Adrenal gland (tissue), 12 donors: ENCODE data around the gene SUCLG2. TPM values are rescaled to one million over a fixed set of nuclear protein-coding genes. Genes with fewer than 3 reads are reported as not detected.

Experiments used
- DNase-seq, 7 donors: peaks; one replicate each; pipeline ENCODE4 v3.0.0-alpha.2; 2019 to 2020
- H3K27ac ChIP-seq, 5 donors: fragments of 200-600 bp; sonication (generic) in 4 of 5; 1 replicate in 3 of 5; 2 replicates in 2 of 5; pipeline versions ENCODE4 v1.5.1 to v1.8.0; 2016 to 2020; ENCODE audit warnings: mild to moderate bottlenecking in 1 of 5
- H3K27me3 ChIP-seq: fragments of 200-600 bp; 2 replicates; pipeline ENCODE4 v1.8.0; 2021
- H3K36me3 ChIP-seq, 2 donors: fragments of 200-600 bp; replicated peaks in 1 of 2; 1 replicate in 1 of 2; 2 replicates in 1 of 2; pipeline versions ENCODE4 v1.5.1 to v1.8.0; 2018 to 2022
- H3K4me1 ChIP-seq, 2 donors: fragments of 200-600 bp; replicated peaks in 1 of 2; 1 replicate in 1 of 2; 2 replicates in 1 of 2; pipeline versions ENCODE4 v1.5.1 to v1.8.0; 2018 to 2021
- H3K4me3 ChIP-seq, 4 donors: fragments of 200-600 bp; sonication (generic) in 3 of 4; one replicate each; pipeline ENCODE4 v1.5.1; 2016 to 2018
- H3K9me3 ChIP-seq, 3 donors: fragments of 200-600 bp; sonication (generic) in 1 of 3; replicated peaks in 1 of 3; 1 replicate in 2 of 3; 2 replicates in 1 of 3; pipeline versions ENCODE4 v1.5.1 to v1.8.0; 2016 to 2021
- CTCF ChIP-seq, 6 experiments: fragments of 450-650 bp in 4 of 6; fragments of 200-600 bp in 2 of 6; sonication (generic) in 1 of 6; IDR thresholded peaks; 1 replicate in 5 of 6; 2 replicates in 1 of 6; pipeline versions ENCODE4 v1.5.1 to v1.8.0; 2016 to 2021; ENCODE audit warnings: antibody characterized with exemption in 6 of 6, mild to moderate bottlenecking in 2 of 6, moderate library complexity in 1 of 6
- POLR2A ChIP-seq, 2 donors: fragments of 450-650 bp; IDR thresholded peaks; one replicate each; pipeline ENCODE4 v1.6.1; 2017; ENCODE audit warnings: antibody characterized with exemption in 2 of 2, mild to moderate bottlenecking in 2 of 2, moderate library complexity in 1 of 2
- WGBS, 4 donors: extraction: QIAGEN DNeasy Blood & Tissue Kit in 2 of 4; methylation state at CpG; one replicate each; pipeline versions ENCODE4 v1.1.5 to v1.1.7; 2013 to 2017; 5-methylcytosine and 5-hydroxymethylcytosine counted together
- intact Hi-C, 2 donors: fragments of 100-400 bp; cut with DNase I; formaldehyde crosslinking; loops; one replicate each; pipeline versions ENCODE4 v1.14.1 to v1.15.0; 2022 to 2023
- polyA plus RNA-seq, 3 donors: library from polyadenylated mRNA; stranded (reverse); fragments of 200-250 nt in 2 of 3; fragments of 350-450 nt in 1 of 3; fragmentation: Illumina TruSeq in 1 of 3; extraction: RNeasy Lipid Tissue Mini Kit (QIAGEN cat#74804) in 1 of 3; gene quantifications; one replicate each; pipeline ENCODE4 v1.2.3, GENCODE V29; 2013 to 2014
- total RNA-seq, 9 donors: library from RNA; depleted of rRNA in 4 of 9; stranded (reverse); fragments of >200 nt in 4 of 9; fragments of 120-200 nt in 1 of 9; fragmentation: NEBNext Ultra II Directional in 1 of 9; extraction: Animal tissue kit (Norgen Biotek cat#: 25700) in 1 of 9; gene quantifications; one replicate each; pipeline versions ENCODE4 v1.1.0 to v1.2.4, GENCODE V29; 2013 to 2023
- donor health status: healthy with polysubstance abuse.
- donor health status: Bipolar disorder and iron deficiency.
- donor health status: DM: yes; HTN: yes; CAD: no.
- donor health status: DM: no; HTN: no; CAD: no.
- donor health status: DM: no; HTN: no; CAD: no.
- donor health status: DM: yes; HTN: yes; CAD: no.

Gene SUCLG2
- total and polyA plus RNA-seq, 12 donors = 24.4 to 115 (median 69.6) TPM

GRCh38 chr3:67335813-67336212, 318.6 kb downstream of the SUCLG2 start:
- DNase-seq = peak in 1 of 7 donors; percentile 17
- no peak for TF ChIP-seq POLR2A (IDR thresholded peaks at IDR 0.05)
- TF ChIP-seq CTCF (IDR thresholded peaks at IDR 0.05) = no peak
- WGBS, 4 donors = 11 to 29% (median 18%) methylated on average over 1 to 2 of the region's 2 CpGs

GRCh38 chr3:67334588-67334987, 319.8 kb downstream of the SUCLG2 start:
- Histone ChIP-seq H3K4me3 (no peak overlapping the region), H3K27me3 (no peaks in the 10 kb centered on the region), H3K4me1 (no peaks in the 10 kb centered on the region), H3K27ac (no peak overlapping the region), H3K9me3 (peaks cover 0 to 4% (median 0%) of the 10 kb centered on the region in 3 donors), H3K36me3 (no peaks in the 10 kb centered on the region)
- DNase-seq = no peak
- no peak for TF ChIP-seq POLR2A (IDR thresholded peaks at IDR 0.05)
- TF ChIP-seq CTCF (IDR thresholded peaks at IDR 0.05) = no peak
- intact Hi-C loops = no loop called here

More at GRCh38 chr3:67335813-67336212, 318.6 kb downstream of the SUCLG2 start:
- no peak overlapping the region for H3K4me3 ChIP-seq
- H3K27ac ChIP-seq = no peak overlapping the region
- no peaks in the 10 kb centered on the region for H3K27me3 ChIP-seq
- intact Hi-C loops = no loop called here
- H3K4me1 ChIP-seq = no peaks in the 10 kb centered on the region
- H3K36me3 ChIP-seq = no peaks in the 10 kb centered on the region
- peaks cover 0 to 4% (median 0%) of the 10 kb centered on the region in 3 donors for H3K9me3 ChIP-seq

- Histone ChIP-seq H3K27ac (no peak overlapping the region), H3K36me3 (no peaks in the 10 kb centered on the region), H3K27me3 (no peaks in the 10 kb centered on the region), H3K9me3 (no peaks in the 10 kb centered on the region), H3K4me1 (no peaks in the 10 kb centered on the region), H3K4me3 (no peak overlapping the region)
- 49 to 61% (median 56%) methylated on average over 2 of the region's 2 CpGs for WGBS, 4 donors
- no peak for DNase-seq
- no peak for TF ChIP-seq CTCF (IDR thresholded peaks at IDR 0.05)
- no peak for TF ChIP-seq POLR2A (IDR thresholded peaks at IDR 0.05)
- intact Hi-C loops = no loop called here
Observed at GRCh38 chr3:67329358-67329757, 325.1 kb downstream of the SUCLG2 start.

- H3K4me1 ChIP-seq = no peaks in the 10 kb centered on the region
- intact Hi-C loops = no loop called here
- no peak overlapping the region for H3K4me3 ChIP-seq
- no peak for DNase-seq
- no peaks in the 10 kb centered on the region for H3K9me3 ChIP-seq
- 64 to 73% (median 68%) methylated on average over 2 of the region's 2 CpGs for WGBS, 4 donors
- TF ChIP-seq CTCF (IDR thresholded peaks at IDR 0.05) = no peak
- no peak for TF ChIP-seq POLR2A (IDR thresholded peaks at IDR 0.05)
- H3K36me3 ChIP-seq = no peaks in the 10 kb centered on the region
- no peak overlapping the region for H3K27ac ChIP-seq
- H3K27me3 ChIP-seq = no peaks in the 10 kb centered on the region
Observed at GRCh38 chr3:67327582-67327981, 326.8 kb downstream of the SUCLG2 start.
